GM12878 (cell line): ENCODE data around the gene RPUSD3. TPM values are rescaled to one million over a fixed set of nuclear protein-coding genes. Genes with fewer than 3 reads are reported as not detected.

ENCODE experiments used
- ATAC-seq: fragments of 200-7000 bp; cut with Tn5 transposase; 3 replicates; pipeline ENCODE4 v1.9.1; 2020; ENCODE audit warnings: mild to moderate bottlenecking, moderate library complexity
- BruUV-seq: library from RNA; stranded (reverse); fragments of 400-500 nt; replicated peaks from 2 replicates; lab custom pipeline; 2021; lab: Mats Ljungman, UMichigan
- CTCF ChIA-PET: fragments of 300-600 bp; sonication (Branson Sonifier 250); formaldehyde crosslinking; extraction: SDS; loops from one replicate; lab custom pipeline; 2021; ENCODE audit warnings: inconsistent platforms; lab: Yijun Ruan, JAX
- POLR2A ChIA-PET: fragments of 350-600 bp; formaldehyde crosslinking; extraction: SDS; loops from one replicate; lab custom pipeline; 2021; ENCODE audit warnings: inconsistent platforms; lab: Charles Lee
- RAD21 ChIA-PET: fragments of 300-600 bp; sonication (Branson Sonifier 250); formaldehyde crosslinking; loops from one replicate; lab custom pipeline; 2023; ENCODE audit warnings: antibody characterized with exemption; ENCODE audit not compliant: unreplicated experiment; lab: Charles Lee
- SMC1A ChIA-PET: fragments of 300-600 bp; sonication (Branson Sonifier 250); formaldehyde crosslinking; loops from one replicate; lab custom pipeline; 2023; ENCODE audit not compliant: unreplicated experiment, uncharacterized antibody; lab: Charles Lee
- DNase-seq: peaks from one replicate; pipeline ENCODE4 v3.0.0-alpha.2; 2011; ENCODE audit warnings: low read depth, low spot score
- FAIRE-seq: peaks from 3 replicates; lab custom pipeline; 2011; peaks lifted over from hg19 to GRCh38; lab: Jason Lieb, UNC
- H2AFZ ChIP-seq: 2 replicates; pipeline ENCODE4 v1.6.0; 2011; ENCODE audit warnings: low read depth, low read length, control low read depth; ENCODE audit not compliant: control insufficient read depth
- H3K27ac ChIP-seq: 2 replicates; pipeline ENCODE4 v1.5.1; 2011; ENCODE audit warnings: control low read depth; ENCODE audit not compliant: control insufficient read depth, insufficient read depth
- H3K27me3 ChIP-seq, 2 experiments: replicated peaks in 1 of 2; 2 replicates each; pipeline versions ENCODE4 v1.6.0 to v1.6.1; 2011; ENCODE audit warnings: low read length in 1 of 2; ENCODE audit not compliant: control insufficient read depth in 2 of 2, insufficient read depth in 2 of 2
- H3K36me3 ChIP-seq, 2 experiments: 2 replicates each; pipeline ENCODE4 v1.5.1; 2011; ENCODE audit warnings: low read length in 1 of 2; ENCODE audit not compliant: control insufficient read depth in 2 of 2, insufficient read depth in 2 of 2
- H3K4me1 ChIP-seq: 2 replicates; pipeline ENCODE4 v1.6.1; 2011; ENCODE audit warnings: mild to moderate bottlenecking, low read length, moderate library complexity, mixed read lengths; ENCODE audit not compliant: control insufficient read depth, insufficient read depth
- H3K4me2 ChIP-seq: 2 replicates; pipeline ENCODE4 v1.6.0; 2011; ENCODE audit warnings: control low read depth; ENCODE audit not compliant: control insufficient read depth, insufficient read depth
- H3K4me3 ChIP-seq: fragments of 200-600 bp; sonication (generic); 2 replicates; pipeline ENCODE4 v1.5.1; 2016
- H3K79me2 ChIP-seq: 2 replicates; pipeline ENCODE4 v1.6.0; 2011; ENCODE audit warnings: low read length; ENCODE audit not compliant: control insufficient read depth, insufficient read depth
- H3K9ac ChIP-seq: 2 replicates; pipeline ENCODE4 v1.8.0; 2011; ENCODE audit warnings: low read length, control low read depth, mixed read lengths; ENCODE audit not compliant: control insufficient read depth, insufficient read depth
- H3K9me3 ChIP-seq: replicated peaks from 3 replicates; pipeline ENCODE4 v1.5.1; 2011; ENCODE audit warnings: mild to moderate bottlenecking, low read length; ENCODE audit not compliant: control insufficient read depth, insufficient read depth
- H4K20me1 ChIP-seq: 2 replicates; pipeline ENCODE4 v1.6.0; 2011; ENCODE audit not compliant: control insufficient read depth, insufficient read depth
- ATF2 ChIP-seq: IDR thresholded peaks from 2 replicates; pipeline ENCODE4 v1.6.1; 2012; ENCODE audit warnings: low read length, inconsistent platforms
- BCLAF1 ChIP-seq: fragments of 450-650 bp; IDR thresholded peaks from 2 replicates; pipeline ENCODE4 v1.6.1; 2017; ENCODE audit warnings: antibody characterized with exemption, mild to moderate bottlenecking, moderate library complexity
- BHLHE40 ChIP-seq, 2 experiments: fragments of 450-650 bp in 1 of 2; IDR thresholded peaks; 2 replicates each; pipeline ENCODE4 v1.6.1; 2011 to 2017; ENCODE audit warnings: low read depth in 2 of 2, borderline replicate concordance in 1 of 2, improper control_type of control experiment in 1 of 2, low read length in 1 of 2, mild to moderate bottlenecking in 1 of 2
- CHD2 ChIP-seq: IDR thresholded peaks from 2 replicates; pipeline ENCODE4 v1.6.1; 2011; ENCODE audit warnings: low read depth, low read length, improper control_type of control experiment, borderline replicate concordance
- CTCF ChIP-seq, 3 experiments: IDR thresholded peaks in 2 of 3; conservative IDR thresholded peaks in 1 of 3; 2 replicates each; pipeline ENCODE4 v1.5.1; 2011; ENCODE audit warnings: low read depth in 3 of 3, low read length in 3 of 3, mild to moderate bottlenecking in 3 of 3, control low read depth in 2 of 3, moderate library complexity in 2 of 3, inconsistent platforms in 1 of 3, mixed read lengths in 1 of 3; ENCODE audit not compliant: control insufficient read depth in 2 of 3, insufficient read depth in 1 of 3; ENCODE audit errors: extremely low read depth in 1 of 3
- E2F8 ChIP-seq: fragments of 450-650 bp; IDR thresholded peaks from 2 replicates; pipeline ENCODE4 v1.6.1; 2018; ENCODE audit warnings: mild to moderate bottlenecking, low read depth, moderate library complexity; ENCODE audit not compliant: partially characterized antibody
- FOXK2 ChIP-seq: fragments of 450-650 bp; IDR thresholded peaks from 2 replicates; pipeline ENCODE4 v1.6.1; 2017; ENCODE audit warnings: mild to moderate bottlenecking, moderate library complexity
- KLF5 ChIP-seq: fragments of 450-650 bp; IDR thresholded peaks from 2 replicates; pipeline ENCODE4 v1.6.1; 2014; ENCODE audit warnings: mild to moderate bottlenecking; ENCODE audit not compliant: partially characterized antibody
- RELB ChIP-seq: fragments of 450-650 bp; IDR thresholded peaks from 2 replicates; pipeline ENCODE4 v1.6.1; 2017; ENCODE audit warnings: low read depth, mild to moderate bottlenecking, moderate library complexity
- ZNF24 ChIP-seq: fragments of 450-650 bp; IDR thresholded peaks from 2 replicates; pipeline ENCODE4 v1.6.1; 2017; ENCODE audit warnings: antibody characterized with exemption, mild to moderate bottlenecking
- WGBS: methylation state at CpG from one replicate; pipeline ENCODE4 v1.1.6; 2016; ENCODE audit warnings: low lambda C conversion rate; ENCODE audit not compliant: insufficient replicate concordance, insufficient coverage; ENCODE audit errors: missing lambda C conversion rate; 5-methylcytosine and 5-hydroxymethylcytosine counted together
- in situ Hi-C: fragments of 300-500 bp; cut with MboI; formaldehyde crosslinking; loops from 9 replicates; pipeline ENCODE4 v1.14.3; 2018; ENCODE audit warnings: mixed read lengths
- intact Hi-C: fragments of 100-400 bp; cut with micrococcal nuclease; formaldehyde crosslinking; loops from one replicate; pipeline ENCODE4 v1.14.2; 2022; ENCODE audit not compliant: unreplicated experiment
- polyA plus RNA-seq, 11 experiments: library from polyadenylated mRNA; depleted of rRNA in 4 of 11; unstranded in 6 of 11; stranded (reverse) in 5 of 11; fragments of >200 nt; fragmentation: Nextera tagmentation in 4 of 11; fragmentation: Illumina TruSeq in 1 of 11; extraction: Ambion mirVana in 4 of 11; extraction: Trizol in 1 of 11; gene quantifications; 1 replicate in 1 of 11; 2 replicates in 10 of 11; pipeline versions ENCODE4 v1.2.1 to v1.2.3, GENCODE V29; 2011 to 2016; ENCODE audit warnings: inconsistent platforms in 2 of 11, missing spikeins in 2 of 11, low read depth in 1 of 11
- total RNA-seq, 4 experiments: library from RNA; depleted of rRNA in 3 of 4; stranded (reverse); fragments of >200 nt in 3 of 4; fragmentation: Illumina TruSeq in 1 of 4; extraction: Trizol in 1 of 4; gene quantifications; 2 replicates each; pipeline versions ENCODE4 v1.2.1 to v1.2.3, GENCODE V29; 2013 to 2021

Gene RPUSD3
- total and polyA plus RNA-seq, 10 of the 15 experiments (the other 5 are each of a cell fraction or from before 2014, with no cell fraction given) = 6.4 to 72.9 (median 41.8) TPM

GRCh38 chr3:9891072-9891622 lies 47.3 kb upstream of the RPUSD3 start:
- peaks cover 2 to 12% of the 10 kb centered on the region in 2 experiments for H3K36me3 ChIP-seq
- H3K4me1 ChIP-seq = no peaks in the 10 kb centered on the region
- no TSS peak for BruUV-seq
- WGBS = 1% methylated on average over 12 of the region's 12 CpGs
- ChIA-PET RAD21 (interaction anchor here (1.4 to 2.0 kb wide), 4 partner anchors 11 to 96 kb away, joined by 3 to 17 read pairs (median 6); partner anchors contain the start of genes CIDEC, CRELD1 and EMC3), CTCF (interaction anchor here (0.5 to 3.1 kb wide), 6 partner anchors 11 to 287 kb away, joined by 4 to 28 read pairs (median 5); partner anchors contain the start of genes CIDEC and CRELD1), POLR2A (interaction anchor here (0.6 to 3.4 kb wide), 16 partner anchors 11 to 430 kb away, joined by 3 to 35 read pairs (median 4); partner anchors contain the start of genes ARPC4, CIDEC, CRELD1 and EMC3), SMC1A (interaction anchor here (0.8 to 2.1 kb wide), 11 partner anchors 9 to 136 kb away, joined by 3 to 13 read pairs (median 4); partner anchors contain the start of genes ARPC4, CIDEC, RPUSD3 and TADA3)
- peak overlapping the region; percentile 93 for H2AFZ ChIP-seq
- H3K4me3 ChIP-seq = peak overlapping the region; percentile 80
- in situ Hi-C loops (no loop called here), intact Hi-C loops (loop anchor here (2.0 kb wide), 1 partner anchor 42 kb away; the partner anchor contains the start of gene CRELD1)
- no peaks in the 10 kb centered on the region for H4K20me1 ChIP-seq
- no peaks in the 10 kb centered on the region for H3K27me3 ChIP-seq
- FAIRE-seq (no peak), ATAC-seq (peak; percentile 3), DNase-seq (no peak)
- H3K27ac ChIP-seq = peak overlapping the region; percentile 98
- peaks cover 34% of the 10 kb centered on the region for H3K79me2 ChIP-seq
- peak overlapping the region; percentile 99 for H3K9ac ChIP-seq
- H3K9me3 ChIP-seq = no peaks in the 10 kb centered on the region; the same call in 2 of the 3 replicates
- peak overlapping the region; percentile 7; the same call in 1 of the 2 replicates for H3K4me2 ChIP-seq
- TF ChIP-seq ATF2 = no peak
- no peak for TF ChIP-seq FOXK2
- no peak for TF ChIP-seq CHD2
- no peak for TF ChIP-seq CTCF (IDR thresholded peaks at IDR 0.05 in 2 of 3, conservative IDR thresholded peaks at IDR 0.05 in 1 of 3; ENCODE audit: control insufficient read depth in 2 of 3, extremely low read depth in 1 of 3, insufficient read depth in 1 of 3, low read depth in 3 of 3, low read length in 3 of 3)
- TF ChIP-seq BHLHE40 (IDR thresholded peaks at IDR 0.05; ENCODE audit: borderline replicate concordance in 1 of 2, low read depth in 2 of 2, low read length in 1 of 2) = no peak; a peak in 1 of 4 replicates
- TF ChIP-seq E2F8 = peak; percentile 65
- no peak for TF ChIP-seq KLF5
- no peak for TF ChIP-seq BCLAF1
- 0 out of 2 replicates have a peak, but pooled peaks have one; percentile 4 for TF ChIP-seq RELB
- TF ChIP-seq ZNF24 = no peak
